H1 (cell line): ENCODE data around the gene ARHGEF38. TPM values are rescaled to one million over a fixed set of nuclear protein-coding genes. Genes with fewer than 3 reads are reported as not detected.

Experiments used
- E2F6 ChIP-seq: IDR thresholded peaks from 2 replicates; pipeline ENCODE4 v1.6.1; 2012; ENCODE audit warnings: inconsistent platforms
- polyA plus RNA-seq, 7 experiments: library from polyadenylated mRNA; depleted of rRNA in 3 of 7; stranded (reverse) in 5 of 7; unstranded in 2 of 7; fragments of >200 nt in 5 of 7; fragments of 200-250 nt in 2 of 7; gene quantifications; 1 replicate in 5 of 7; 2 replicates in 1 of 7; 4 replicates in 1 of 7; pipeline versions ENCODE4 v1.2.1 to v1.2.3, GENCODE V29; 2011 to 2013; ENCODE audit warnings: missing spikeins in 2 of 7, mixed read lengths in 2 of 7
- total RNA-seq: library from RNA; stranded (reverse); fragmentation: NEBNext Ultra II Directional; extraction: Animal tissue kit (Norgen Biotek cat#: 25700); gene quantifications from 2 replicates; pipeline ENCODE4 v1.2.1, GENCODE V29; 2021

The ARHGEF38 gene
- total and polyA plus RNA-seq, 2 of the 8 experiments (the other 6 are each of a cell fraction or from before 2014, with no cell fraction given) = not detected

GRCh38 chr4:105599932-105600655 lies 47.7 kb downstream of the ARHGEF38 start (continued):
- TF ChIP-seq E2F6 = no peak
